ENCODE data around the gene TAX1BP3. TPM values are rescaled to one million over a fixed set of nuclear protein-coding genes. Genes with fewer than 3 reads are reported as not detected.

The TAX1BP3 gene
- total and polyA plus RNA-seq, 2 of the 13 experiments (the other 11 are each of a cell fraction or from before 2014, with no cell fraction given) = 16.7 to 45.1 TPM

- TF ChIP-seq FOXP4 (CRISPR knock-in tag; IDR thresholded peaks at IDR 0.05) (peak; percentile 42; the same call in 1 of the 2 replicates), ZNF564 (CRISPR knock-in tag; IDR thresholded peaks at IDR 0.05) (0 out of 2 replicates have a peak, but pooled peaks have one; percentile 49), DDIT3 (CRISPR knock-in tag; IDR thresholded peaks at IDR 0.05) (no peak), ZBTB26 (CRISPR knock-in tag; IDR thresholded peaks at IDR 0.05; ENCODE audit: borderline replicate concordance) (no peak), KDM5B (CRISPR knock-in tag; IDR thresholded peaks at IDR 0.05; ENCODE audit: borderline replicate concordance) (0 out of 2 replicates have a peak, but pooled peaks have one; percentile 45), JARID2 (CRISPR knock-in tag; IDR thresholded peaks at IDR 0.05; ENCODE audit: insufficient replicate concordance) (no peak), HOXA3 (CRISPR knock-in tag; IDR thresholded peaks at IDR 0.05) (peak; percentile 31; the same call in 1 of the 2 replicates), RARA (CRISPR knock-in tag; IDR thresholded peaks at IDR 0.05) (no peak), THAP9 (CRISPR knock-in tag; IDR thresholded peaks at IDR 0.05; ENCODE audit: borderline replicate concordance) (no peak), ZNF383 (CRISPR knock-in tag; IDR thresholded peaks at IDR 0.05; ENCODE audit: borderline replicate concordance) (no peak), ZNF275 (CRISPR knock-in tag; IDR thresholded peaks at IDR 0.05; ENCODE audit: borderline replicate concordance) (no peak), ZNF672 (CRISPR knock-in tag; IDR thresholded peaks at IDR 0.05) (no peak), SP2 (CRISPR knock-in tag; IDR thresholded peaks at IDR 0.05) (no peak), JUND (CRISPR knock-in tag; IDR thresholded peaks at IDR 0.05) (peak; percentile 64; the same call in 1 of the 2 replicates)
- TF ChIP-seq, protein P1, sequence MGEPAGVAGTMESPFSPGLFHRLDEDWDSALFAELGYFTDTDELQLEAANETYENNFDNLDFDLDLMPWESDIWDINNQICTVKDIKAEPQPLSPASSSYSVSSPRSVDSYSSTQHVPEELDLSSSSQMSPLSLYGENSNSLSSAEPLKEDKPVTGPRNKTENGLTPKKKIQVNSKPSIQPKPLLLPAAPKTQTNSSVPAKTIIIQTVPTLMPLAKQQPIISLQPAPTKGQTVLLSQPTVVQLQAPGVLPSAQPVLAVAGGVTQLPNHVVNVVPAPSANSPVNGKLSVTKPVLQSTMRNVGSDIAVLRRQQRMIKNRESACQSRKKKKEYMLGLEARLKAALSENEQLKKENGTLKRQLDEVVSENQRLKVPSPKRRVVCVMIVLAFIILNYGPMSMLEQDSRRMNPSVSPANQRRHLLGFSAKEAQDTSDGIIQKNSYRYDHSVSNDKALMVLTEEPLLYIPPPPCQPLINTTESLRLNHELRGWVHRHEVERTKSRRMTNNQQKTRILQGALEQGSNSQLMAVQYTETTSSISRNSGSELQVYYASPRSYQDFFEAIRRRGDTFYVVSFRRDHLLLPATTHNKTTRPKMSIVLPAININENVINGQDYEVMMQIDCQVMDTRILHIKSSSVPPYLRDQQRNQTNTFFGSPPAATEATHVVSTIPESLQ (CRISPR knock-in tag; conservative IDR thresholded peaks at IDR 0.05) = no peak
- TF ChIP-seq, protein P2, sequence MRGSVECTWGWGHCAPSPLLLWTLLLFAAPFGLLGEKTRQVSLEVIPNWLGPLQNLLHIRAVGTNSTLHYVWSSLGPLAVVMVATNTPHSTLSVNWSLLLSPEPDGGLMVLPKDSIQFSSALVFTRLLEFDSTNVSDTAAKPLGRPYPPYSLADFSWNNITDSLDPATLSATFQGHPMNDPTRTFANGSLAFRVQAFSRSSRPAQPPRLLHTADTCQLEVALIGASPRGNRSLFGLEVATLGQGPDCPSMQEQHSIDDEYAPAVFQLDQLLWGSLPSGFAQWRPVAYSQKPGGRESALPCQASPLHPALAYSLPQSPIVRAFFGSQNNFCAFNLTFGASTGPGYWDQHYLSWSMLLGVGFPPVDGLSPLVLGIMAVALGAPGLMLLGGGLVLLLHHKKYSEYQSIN (CRISPR knock-in tag; IDR thresholded peaks at IDR 0.05; ENCODE audit: borderline replicate concordance) = no peak
Observed at GRCh38 chr17:3667366-3668278, 756 bp downstream of the TAX1BP3 start (continued).
